ENCODE results near the gene PDE1C.

Gene PDE1C

GRCh38 chr7:31758755-31759154 is 311.5 kb downstream of the PDE1C start:
- no peak for DNase-seq

DNA sequence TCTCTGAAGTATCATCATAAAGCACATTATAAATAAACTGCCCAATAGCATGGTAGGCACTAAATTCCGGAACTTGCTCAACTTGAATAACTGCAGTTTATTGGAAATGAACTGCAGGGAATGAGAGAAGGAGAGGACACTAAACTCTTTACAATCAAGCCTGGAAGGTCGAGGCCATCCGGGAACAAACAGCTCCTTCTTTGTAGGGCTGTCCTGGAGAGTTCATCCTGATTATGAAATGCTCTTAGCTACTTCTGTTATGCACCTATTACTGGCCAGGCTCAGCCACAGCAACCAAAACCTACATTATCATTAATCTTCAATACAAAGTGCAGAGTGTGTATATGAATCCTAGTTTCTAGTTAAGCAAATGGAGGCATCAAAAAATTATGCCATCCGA is 318.5 kb downstream of the PDE1C start:
- DNase-seq: no peak

GRCh38 chr7:31748084-31748483 is 322.1 kb downstream of the PDE1C start:
- no peak for DNase-seq

DNA sequence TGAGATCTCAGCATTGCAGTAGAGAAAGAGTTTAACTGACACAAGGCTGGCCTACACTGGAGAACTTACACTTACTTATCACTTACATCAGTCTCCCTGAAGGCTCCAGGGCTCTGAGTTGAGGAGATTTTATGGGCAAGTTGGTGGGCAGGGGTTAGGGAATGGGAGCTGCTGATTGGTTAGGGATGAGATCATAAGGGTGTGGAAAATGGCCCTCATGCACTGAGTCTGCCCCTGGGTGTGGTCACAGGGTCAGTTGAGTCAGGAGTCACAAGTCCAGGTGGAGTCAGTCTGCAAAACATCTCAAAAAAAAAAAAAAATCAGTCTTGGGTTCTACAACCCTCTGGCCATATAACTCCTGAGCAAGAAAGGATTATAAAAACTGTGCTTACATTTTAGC is 322.7 kb downstream of the PDE1C start:
- DNase-seq: no peak

GRCh38 chr7:31744294-31744874 is 325.8 kb downstream of the PDE1C start:
- peak; percentile 8 for DNase-seq

- DNase-seq: no peak
Observed at GRCh38 chr7:31741852-31742251, 328.4 kb downstream of the PDE1C start.

GRCh38 chr7:31735991-31736982 is 333.9 kb downstream of the PDE1C start:
- DNase-seq: no peak

- no peak for DNase-seq
Observed at GRCh38 chr7:31734456-31734855, 335.8 kb downstream of the PDE1C start.

DNA sequence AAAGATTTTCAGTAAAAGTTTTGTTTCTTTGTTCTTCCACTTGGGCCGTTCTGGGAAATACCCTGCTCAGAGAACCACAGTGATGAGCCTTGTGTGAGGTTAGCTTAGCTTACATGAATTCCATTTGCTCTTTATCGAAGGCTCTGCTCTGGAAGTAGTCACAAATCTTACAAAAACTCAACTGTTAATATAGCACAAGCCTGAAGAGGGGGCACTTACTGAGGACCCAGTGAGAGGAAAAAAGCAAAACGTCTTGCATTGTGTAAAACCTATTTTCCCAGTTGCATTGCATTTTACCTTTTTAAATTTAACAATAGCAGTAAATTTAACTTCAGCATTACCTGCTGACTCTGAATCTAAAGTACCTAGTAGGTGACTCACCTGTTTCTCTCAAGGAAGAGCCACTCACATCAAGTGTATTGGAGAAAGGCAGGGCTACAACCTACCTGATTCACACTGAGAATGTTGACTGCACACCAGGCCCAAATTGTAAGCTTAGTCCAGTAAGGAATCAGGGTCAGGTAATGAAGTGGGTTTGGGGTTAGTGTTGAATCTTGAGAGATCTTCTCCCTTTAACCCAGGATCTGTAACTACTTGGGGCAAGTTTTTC is 340.9 kb downstream of the PDE1C start:
- no peak for DNase-seq

DNA sequence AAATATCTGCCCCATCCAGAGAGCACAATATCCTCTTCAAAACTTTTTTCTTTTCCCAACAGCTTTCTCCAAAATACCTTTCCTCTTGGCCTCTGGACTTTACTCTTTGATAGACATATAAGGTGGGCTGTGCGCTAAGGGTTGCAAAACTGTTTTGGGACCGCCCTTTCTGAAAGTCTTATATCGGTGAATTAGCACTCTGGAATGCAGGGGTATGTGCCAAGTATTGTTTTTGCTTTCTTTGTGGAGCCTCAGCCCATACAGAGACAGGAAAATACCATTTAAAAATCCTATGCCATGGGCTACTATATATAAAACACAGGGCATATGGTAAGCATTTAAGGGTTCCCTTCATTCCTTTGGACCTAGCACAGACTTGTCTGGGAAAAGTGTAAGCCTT is 345.5 kb downstream of the PDE1C start:
- DNase-seq: no peak

- DNase-seq: no peak
Observed at GRCh38 chr7:31720366-31720765, 349.8 kb downstream of the PDE1C start.

- no peak for DNase-seq
Observed at GRCh38 chr7:31716355-31716754, 353.9 kb downstream of the PDE1C start.

GRCh38 chr7:31710171-31710570 is 360.0 kb downstream of the PDE1C start:
- no peak for DNase-seq

- no peak for DNase-seq
Observed at GRCh38 chr7:31707089-31707488, 363.1 kb downstream of the PDE1C start.

DNA sequence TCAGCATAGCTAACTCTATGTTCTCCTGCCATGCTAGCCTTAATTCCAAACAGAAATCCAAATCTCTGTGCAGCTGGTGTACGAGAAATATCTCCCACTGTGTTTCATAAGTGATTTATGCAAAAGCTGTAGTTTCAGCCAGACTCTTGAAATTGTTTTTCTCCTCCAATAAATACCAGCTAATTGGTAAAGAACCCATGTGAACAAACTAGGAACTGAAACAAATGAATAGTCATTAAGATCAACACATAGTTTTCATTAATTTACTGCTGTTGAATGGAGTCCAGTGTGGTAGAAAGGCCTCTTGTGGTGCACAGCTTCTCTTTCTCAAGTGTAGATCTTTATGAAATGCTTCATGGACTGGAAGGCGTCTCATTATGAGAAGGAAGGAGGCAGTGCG is 364.8 kb downstream of the PDE1C start:
- DNase-seq: no peak

DNA sequence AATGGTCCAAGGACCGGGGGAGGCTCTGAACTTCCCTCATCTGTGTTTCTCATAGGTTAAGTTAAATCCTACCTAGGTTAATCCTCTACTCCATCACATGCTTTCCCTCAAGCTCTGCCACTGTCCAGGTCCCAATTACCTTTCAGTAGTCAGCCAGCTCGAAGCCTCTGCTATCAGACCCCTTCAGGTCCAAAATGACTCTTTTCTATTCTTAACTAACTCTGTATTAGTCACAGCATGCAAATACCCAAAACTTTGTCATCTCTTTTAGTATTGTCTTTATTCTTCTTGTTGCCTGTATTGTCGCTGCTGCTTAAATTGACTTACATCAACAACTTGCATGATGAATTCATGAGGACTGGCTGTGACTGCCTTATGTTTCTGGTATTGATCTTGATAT is 367.9 kb downstream of the PDE1C start:
- no peak for DNase-seq

Measured in activated naive CD4-positive, alpha-beta T cell treated with Interleukin-2 at 50 U/mL for 16 hours (primary cell).